Cardiac muscle cell (in vitro differentiated cells and primary cell): Measurements from ENCODE around the gene FHOD3. TPM values are rescaled to one million over a fixed set of nuclear protein-coding genes. Genes with fewer than 3 reads are reported as not detected.

Source experiments
- DNase-seq, 2 donors: peaks; one replicate each; pipeline versions ENCODE4 v3.0.0 to v3.0.0-alpha.2; 2010 to 2017; ENCODE audit warnings: low read depth in 1 of 2, low spot score in 1 of 2
- H3K27ac ChIP-seq: fragments of 200-600 bp; sonication (generic); 2 replicates; pipeline ENCODE4 v1.5.1; 2016
- H3K27me3 ChIP-seq: fragments of 200-600 bp; sonication (generic); 2 replicates; pipeline ENCODE4 v1.6.0; 2016; ENCODE audit warnings: control low read depth
- H3K36me3 ChIP-seq: fragments of 200-600 bp; sonication (generic); 2 replicates; pipeline ENCODE4 v1.5.1; 2016; ENCODE audit warnings: control low read depth
- H3K4me1 ChIP-seq: fragments of 200-600 bp; sonication (generic); 2 replicates; pipeline ENCODE4 v1.8.1; 2017; ENCODE audit warnings: low read depth, mild to moderate bottlenecking, mixed run types
- H3K4me3 ChIP-seq: fragments of 200-600 bp; sonication (generic); 2 replicates; pipeline ENCODE4 v1.5.1; 2016; ENCODE audit warnings: mild to moderate bottlenecking
- H3K9me3 ChIP-seq: fragments of 200-600 bp; sonication (generic); 2 replicates; pipeline ENCODE4 v1.5.1; 2017; ENCODE audit warnings: low read depth, mild to moderate bottlenecking, control low read depth
- CTCF ChIP-seq: IDR thresholded peaks from 2 replicates; pipeline ENCODE4 v1.5.1; 2012; ENCODE audit warnings: low read depth, mild to moderate bottlenecking, low read length
- polyA plus RNA-seq: library from polyadenylated mRNA; unstranded; fragments of >200 nt; fragmentation: Nextera tagmentation; extraction: Ambion mirVana; gene quantifications from 2 replicates; pipeline ENCODE4 v1.2.1, GENCODE V29; 2016
- total RNA-seq: library from RNA; depleted of rRNA; stranded (reverse); fragments of >200 nt; gene quantifications from 2 replicates; pipeline ENCODE4 v1.2.3, GENCODE V29; 2016

Gene FHOD3
- total and polyA plus RNA-seq, 2 experiments from 2014 or later: 127 to 347 TPM

GRCh38 chr18:36327352-36328316, 30.1 kb downstream of the FHOD3 start:
- no peak for DNase-seq
- Histone ChIP-seq H3K27me3 (no peaks in the 10 kb centered on the region), H3K27ac (peak overlapping the region; percentile 94), H3K9me3 (no peaks in the 10 kb centered on the region), H3K4me1 (peaks cover 84% of the 10 kb centered on the region), H3K36me3 (no peaks in the 10 kb centered on the region), H3K4me3 (no peak overlapping the region)
- no peak for TF ChIP-seq CTCF

DNA sequence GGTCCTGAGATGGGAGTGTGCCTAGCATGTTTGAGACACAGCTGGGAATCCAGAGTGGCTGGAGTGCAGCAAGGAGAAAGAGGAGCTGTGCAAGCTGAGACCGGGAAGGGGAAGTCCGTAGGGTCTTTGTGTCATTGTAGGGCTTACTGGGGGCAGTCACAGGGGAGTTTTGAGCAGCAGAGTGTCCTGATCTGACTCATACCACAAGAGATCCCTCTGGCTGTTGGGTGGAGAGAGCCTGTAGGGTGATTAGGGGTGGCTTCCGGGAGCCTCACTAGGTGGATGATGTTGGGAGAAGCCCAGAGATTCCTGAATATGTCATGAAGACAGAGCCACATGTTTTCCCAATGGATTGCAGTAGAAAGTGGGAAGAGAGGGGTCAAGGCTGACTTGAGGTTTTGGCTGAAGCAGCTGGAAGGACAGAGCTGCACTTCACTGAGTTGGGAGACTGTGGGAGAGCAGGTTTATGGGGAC, 30.9 kb downstream of the FHOD3 start:
- Histone ChIP-seq H3K27ac (peak overlapping the region; percentile 94), H3K9me3 (no peaks in the 10 kb centered on the region), H3K4me1 (peaks cover 86% of the 10 kb centered on the region), H3K4me3 (no peak overlapping the region), H3K36me3 (no peaks in the 10 kb centered on the region), H3K27me3 (no peaks in the 10 kb centered on the region)
- TF ChIP-seq CTCF: no peak
- DNase-seq: no peak

- Histone ChIP-seq H3K36me3 (no peaks in the 10 kb centered on the region), H3K27me3 (no peaks in the 10 kb centered on the region), H3K27ac (peak overlapping the region; percentile 94), H3K9me3 (no peaks in the 10 kb centered on the region), H3K4me1 (peaks cover 87% of the 10 kb centered on the region), H3K4me3 (no peak overlapping the region)
- TF ChIP-seq CTCF: no peak
- DNase-seq: no peak
Observed at GRCh38 chr18:36328916-36329315, 31.4 kb downstream of the FHOD3 start.

DNA sequence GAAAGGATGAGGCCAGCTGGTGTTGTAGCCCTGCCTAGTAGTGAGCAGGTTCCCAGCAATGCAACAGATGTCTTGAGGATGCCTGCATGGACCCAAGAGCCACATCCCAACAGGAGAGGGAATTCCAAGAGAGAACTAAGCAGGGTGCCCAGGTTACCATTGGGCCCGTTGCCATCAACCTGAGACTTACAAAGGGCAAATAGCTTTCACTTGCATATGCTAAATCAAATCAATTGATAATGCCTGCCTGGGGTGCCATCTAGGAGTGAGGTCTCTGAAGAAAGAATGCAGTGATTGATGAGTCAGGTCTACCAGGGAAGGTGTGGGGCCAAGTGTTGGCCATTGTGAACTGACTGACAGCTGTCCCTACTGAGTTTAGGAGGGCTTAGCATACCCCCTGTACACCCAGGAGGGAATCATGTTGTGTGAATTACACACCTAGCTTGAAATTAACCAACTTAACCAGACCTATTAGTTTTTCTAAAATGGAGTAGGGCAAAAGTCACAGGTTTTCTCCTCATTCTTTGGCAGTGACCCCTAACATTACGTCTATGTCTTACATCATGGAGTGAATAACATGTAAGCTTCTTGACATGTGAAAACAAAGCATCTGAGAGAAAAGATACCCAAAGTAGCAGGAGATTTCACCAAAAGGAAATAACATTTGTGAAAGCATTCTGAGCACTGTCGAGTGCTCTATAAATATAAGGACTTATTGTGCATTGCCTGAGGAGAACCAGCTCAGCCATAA, 32.3 kb downstream of the FHOD3 start:
- H3K4me1 ChIP-seq: peaks cover 87% of the 10 kb centered on the region
- H3K27ac ChIP-seq: peak overlapping the region; percentile 80
- H3K4me3 ChIP-seq: no peak overlapping the region
- peak in 1 of 2 donors; percentile 57 for DNase-seq
- H3K36me3 ChIP-seq: no peaks in the 10 kb centered on the region
- no peak for TF ChIP-seq CTCF
- H3K27me3 ChIP-seq: no peaks in the 10 kb centered on the region
- no peaks in the 10 kb centered on the region for H3K9me3 ChIP-seq

GRCh38 chr18:36330435-36331052, 33.0 kb downstream of the FHOD3 start:
- H3K27ac ChIP-seq: peak overlapping the region; percentile 80
- no peaks in the 10 kb centered on the region for H3K27me3 ChIP-seq
- H3K4me1 ChIP-seq: peaks cover 81% of the 10 kb centered on the region
- no peak for TF ChIP-seq CTCF
- DNase-seq: peak in 1 of 2 donors; percentile 48
- no peaks in the 10 kb centered on the region for H3K9me3 ChIP-seq
- no peak overlapping the region for H3K4me3 ChIP-seq
- H3K36me3 ChIP-seq: no peaks in the 10 kb centered on the region
